ENCODE data around the gene NUCB2.
A peak's percentile ranks its signal among the peaks of the same experiment; 100 is the strongest.

NUCB2 gene

DNA sequence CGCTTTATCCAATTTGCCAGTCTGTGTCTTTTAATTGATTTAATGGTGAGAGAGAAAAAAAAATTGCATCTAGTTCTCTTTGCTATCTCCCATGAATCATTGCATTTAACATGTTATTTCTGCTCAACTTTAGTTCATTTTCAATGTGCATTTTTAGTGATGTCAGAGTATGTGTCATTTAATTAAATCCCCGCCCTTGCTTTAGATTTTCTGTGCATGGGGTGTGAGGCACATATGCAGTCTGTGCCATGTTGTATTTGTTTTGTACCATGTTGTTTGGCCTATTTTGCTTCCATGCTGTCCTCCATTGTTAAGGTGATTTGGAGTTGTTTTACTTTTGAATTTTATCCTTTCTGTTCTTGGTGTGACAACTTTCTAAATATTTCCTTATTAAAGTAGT is 66.7 kb downstream of the NUCB2 start:
- DNase-seq = no peak

DNA sequence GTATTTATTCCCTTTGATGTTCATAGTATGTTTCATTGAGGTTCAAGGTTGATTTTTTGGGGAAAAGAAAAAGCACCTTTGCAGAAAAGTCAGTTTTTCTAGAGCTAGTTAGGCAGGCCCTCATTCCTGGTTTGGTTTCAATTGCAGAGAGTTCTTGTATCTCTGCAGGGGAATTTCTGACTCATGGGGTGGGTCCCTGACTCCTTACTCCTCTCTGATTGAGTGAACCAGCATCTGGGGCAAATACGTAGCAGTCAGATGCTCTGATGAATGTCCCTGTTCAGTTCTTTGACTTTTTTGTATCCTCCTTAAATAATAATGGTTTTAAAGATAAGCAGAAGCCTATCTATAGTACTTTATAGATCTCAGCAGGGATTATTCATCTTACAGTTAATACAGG is 67.4 kb downstream of the NUCB2 start:
- no peak for DNase-seq

DNA sequence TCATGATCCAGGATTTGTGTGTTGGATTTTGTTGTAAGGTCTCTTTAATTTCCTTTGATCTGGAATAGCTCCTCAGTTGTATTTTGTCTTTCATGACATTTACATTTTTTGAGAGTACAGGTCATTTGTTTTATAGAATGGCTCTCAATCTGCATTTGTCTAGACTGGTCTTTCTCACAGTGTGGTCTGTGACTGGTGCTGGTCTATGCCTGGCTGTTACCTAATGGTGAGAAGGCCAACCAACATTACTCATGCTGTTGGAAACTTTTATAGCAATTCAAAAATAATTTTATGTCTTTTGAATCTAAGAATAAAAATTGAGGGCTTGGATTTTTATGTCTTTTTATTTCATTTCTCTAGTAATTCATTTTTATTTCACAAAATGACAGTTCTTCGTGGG is 71.1 kb downstream of the NUCB2 start:
- no peak for DNase-seq

DNA sequence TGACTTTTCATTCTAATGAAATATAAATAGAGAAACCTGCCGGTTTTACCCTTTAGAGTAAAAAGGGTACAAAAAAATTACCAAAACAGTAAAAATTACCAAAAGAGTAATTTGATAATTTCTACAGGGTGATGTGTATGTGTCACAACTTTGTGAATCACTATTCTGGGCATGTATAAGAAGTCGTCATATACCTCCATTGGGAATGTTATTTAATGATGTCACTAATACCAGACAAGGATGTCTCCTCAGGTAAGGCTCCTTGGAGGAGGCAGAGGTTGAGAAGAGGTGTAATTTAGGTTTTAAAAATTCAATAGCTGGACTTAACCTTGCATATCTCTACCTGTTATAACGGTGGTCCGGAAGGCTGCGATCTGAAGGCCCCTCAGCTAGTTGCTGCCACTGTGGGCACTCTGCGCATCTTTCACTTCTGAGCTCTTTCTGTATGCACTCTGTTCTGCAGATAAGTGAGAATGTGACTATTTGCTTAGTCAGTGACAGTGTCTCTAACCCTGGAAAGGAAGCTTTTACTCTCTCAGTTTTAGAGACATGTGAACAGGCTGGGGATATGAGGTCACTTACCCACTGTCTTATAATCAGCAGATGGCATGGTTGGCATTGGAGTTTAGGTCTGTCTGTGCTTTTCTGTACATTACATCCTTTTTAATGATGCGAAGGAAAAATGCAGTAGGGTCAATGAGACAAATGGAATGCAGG is 74.1 kb downstream of the NUCB2 start:
- DNase-seq = no peak

DNA sequence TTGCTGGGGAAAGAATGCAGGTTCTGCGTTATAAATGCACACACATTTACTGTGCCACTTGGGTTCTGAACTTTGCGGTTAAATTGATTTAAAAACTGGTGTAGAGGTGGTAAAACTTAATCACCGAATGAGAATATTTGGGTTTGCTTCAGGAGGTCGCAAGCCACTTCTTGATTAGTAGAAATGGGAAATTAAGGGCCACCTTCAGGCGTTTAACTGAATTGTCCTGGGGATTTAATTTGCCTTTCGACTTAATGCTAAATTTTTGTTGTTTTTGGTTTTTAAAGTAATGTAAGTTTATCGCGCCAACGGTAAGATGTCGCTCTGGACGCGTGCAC is 74.6 kb downstream of the NUCB2 start:
- DNase-seq = no peak

DNA sequence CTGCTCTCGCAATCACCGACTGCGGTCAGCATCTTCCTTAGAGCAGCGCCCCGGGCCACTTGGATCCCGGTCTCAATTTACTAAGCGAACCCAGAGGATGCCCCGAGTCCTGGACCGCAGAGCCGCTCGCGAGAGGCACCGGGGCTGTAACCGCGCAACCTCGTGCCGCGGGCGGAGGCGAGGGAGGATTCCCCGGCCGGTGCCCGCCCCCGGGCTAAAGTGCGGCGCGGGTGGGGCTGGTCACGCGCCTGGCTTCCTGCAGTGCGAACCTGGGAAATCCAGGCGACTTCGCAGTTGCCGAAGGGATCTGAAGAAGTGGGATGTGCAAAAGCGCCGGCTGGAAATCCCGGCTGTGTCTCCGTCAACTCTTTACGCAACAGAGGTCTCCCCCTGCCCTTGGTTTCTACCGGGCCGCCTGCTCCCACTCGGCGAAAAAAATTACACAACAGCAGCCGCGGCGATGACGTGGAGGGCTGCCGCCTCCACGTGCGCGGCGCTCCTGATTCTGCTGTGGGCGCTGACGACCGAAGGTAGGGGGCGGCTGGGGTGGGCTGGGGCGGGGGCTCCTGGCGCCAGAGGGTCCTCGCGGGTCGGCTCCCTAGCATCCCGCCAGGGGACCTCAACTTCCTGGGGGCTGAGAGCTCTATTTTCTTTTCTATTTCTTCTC is 75.1 kb downstream of the NUCB2 start, which contains the start of gene NCR3LG1:
NCR3LG1 (plus strand) TSS at position 291 of the 667 bp plus-strand sequence; CDS start at position 461, 170 bp downstream.
- DNase-seq = peak; percentile 61 to 87

DNA sequence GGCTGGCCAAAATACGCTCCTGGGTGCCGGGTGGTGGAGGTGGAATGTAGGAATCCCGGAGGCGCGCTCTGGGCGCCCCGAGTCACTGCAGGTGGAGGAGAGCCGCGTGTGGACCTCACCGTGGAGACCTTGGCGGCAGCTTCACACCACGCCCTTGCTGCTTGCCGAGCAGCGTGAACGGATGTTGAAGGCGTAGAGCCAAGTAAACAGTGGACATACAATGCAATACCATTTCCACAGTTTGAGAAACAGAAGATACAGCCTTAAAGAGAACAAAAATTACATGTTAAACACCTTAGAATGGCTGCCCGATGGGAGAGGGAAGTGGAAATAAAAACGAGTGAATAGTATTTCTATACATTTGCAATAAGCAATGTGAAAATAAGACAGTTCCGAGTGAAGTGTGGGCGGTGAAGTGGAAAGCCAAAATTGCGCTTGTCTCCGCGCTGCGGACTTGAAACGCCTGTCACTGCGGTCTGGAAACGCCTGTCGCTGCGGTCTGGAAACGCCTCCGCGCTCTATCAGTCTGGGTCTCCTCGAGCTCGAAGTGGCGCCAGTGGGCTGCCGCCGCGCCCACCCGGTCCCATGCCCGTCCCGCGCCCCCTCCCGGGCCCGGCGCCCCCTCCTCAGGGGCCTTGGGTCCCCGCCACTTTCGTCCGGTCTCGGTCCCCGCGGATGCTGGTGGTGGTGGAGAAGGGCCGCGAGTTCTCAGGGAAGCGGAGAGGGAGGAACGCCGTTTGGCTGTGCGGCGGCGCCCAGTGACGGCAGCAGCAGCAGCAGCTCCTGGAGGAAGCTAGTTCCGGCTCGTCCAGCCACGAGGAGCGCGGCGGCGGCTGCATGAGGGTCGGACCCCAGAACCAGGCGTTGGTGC is 76.6 kb downstream of the NUCB2 start:
- DNase-seq = peak; percentile 81 to 94

DNA sequence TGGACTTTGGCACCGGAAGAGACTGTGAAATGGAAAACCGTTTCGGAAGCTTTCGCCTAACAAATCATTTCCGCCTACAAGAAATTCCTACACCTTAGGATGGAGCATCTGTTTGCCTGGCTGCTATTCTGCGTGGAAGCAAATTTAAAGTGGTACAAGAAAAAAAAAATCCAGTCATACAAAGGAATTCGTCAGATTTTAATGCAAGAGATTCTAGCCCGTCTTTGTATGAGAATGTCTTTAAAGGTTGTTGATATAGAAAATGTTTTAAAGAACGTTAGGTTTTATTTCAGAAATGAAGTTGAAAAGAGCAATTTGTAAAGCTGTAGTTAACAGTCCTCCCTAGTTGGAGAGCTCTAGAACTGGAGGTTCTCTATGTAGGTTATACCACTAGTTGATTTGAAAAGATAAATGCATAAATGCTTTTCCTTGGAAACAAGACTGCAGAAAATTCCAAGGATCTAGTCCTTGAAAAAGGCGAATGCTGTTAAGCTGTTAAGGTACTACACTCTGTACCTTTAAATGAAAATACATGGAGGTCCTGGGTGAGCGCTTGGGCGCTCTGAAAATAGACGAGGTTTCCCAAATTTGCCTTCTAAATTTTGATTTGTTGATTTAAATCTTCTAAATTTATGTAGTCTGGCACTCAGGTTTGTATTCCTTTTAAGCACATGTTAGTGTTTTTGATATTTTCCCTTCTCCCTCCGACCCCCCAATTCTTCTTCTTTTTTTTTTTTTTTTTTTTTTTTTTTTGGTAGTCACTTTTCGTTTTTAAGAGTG is 77.5 kb downstream of the NUCB2 start:
- peak in 1 of 2 experiments; percentile 57 for DNase-seq

DNA sequence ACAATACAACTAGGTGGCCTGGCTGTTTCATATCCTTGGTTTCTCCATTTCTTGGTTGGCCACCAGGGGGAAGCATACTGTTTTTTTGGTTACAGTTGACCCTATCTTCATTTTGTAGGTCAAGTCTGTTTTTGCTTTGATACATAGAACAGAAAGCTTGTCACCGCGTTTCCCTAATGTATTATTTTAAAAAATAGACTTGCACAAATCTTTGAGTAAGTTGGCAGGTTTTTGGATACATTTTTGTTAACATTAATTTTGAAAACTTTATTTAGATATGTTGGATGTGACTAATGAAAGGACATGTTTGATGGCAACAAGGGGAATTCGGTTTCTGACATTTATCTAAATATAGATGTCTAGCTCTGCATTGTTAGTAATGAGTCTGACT is 78.1 kb downstream of the NUCB2 start:
- DNase-seq = peak; percentile 66 to 88

DNA sequence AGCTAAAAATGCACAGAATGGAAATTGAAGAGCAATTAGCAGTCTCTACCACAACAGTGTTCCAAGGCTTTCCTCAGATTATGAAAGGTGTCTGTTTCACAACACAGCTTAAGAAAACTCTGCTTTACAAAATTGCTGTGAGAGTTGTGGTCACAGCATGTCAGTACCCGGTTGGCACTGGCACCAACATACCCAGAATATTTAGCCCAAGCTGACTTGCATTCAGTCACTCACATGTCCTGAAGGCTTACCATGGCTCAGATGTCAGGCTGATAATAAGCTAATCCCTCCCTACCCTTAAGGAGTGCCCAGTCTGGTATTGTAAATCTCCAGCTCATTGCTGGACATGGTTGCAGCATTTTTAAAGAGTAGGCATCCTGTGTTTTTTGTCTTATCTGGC is 90.0 kb downstream of the NUCB2 start:
- DNase-seq = no peak

DNA sequence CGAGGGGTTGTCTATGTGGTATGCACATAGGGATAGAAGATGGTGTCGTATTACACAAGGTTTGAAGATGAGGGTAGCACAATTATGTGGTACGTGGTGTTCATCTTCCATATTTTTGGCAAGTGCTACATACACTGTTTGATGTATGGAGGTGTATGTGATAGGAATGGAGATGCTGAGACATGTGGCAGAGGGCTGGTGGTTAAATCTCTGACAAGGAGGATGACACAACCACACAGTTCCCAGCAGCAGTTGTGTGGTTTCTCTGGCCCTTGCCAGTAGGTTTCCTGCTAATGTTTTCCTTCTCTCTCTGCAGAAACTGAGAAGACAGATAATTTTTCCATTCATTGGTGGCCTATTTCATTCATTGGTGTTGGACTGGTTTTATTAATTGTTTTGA is 92.0 kb downstream of the NUCB2 start:
- DNase-seq = no peak

DNA sequence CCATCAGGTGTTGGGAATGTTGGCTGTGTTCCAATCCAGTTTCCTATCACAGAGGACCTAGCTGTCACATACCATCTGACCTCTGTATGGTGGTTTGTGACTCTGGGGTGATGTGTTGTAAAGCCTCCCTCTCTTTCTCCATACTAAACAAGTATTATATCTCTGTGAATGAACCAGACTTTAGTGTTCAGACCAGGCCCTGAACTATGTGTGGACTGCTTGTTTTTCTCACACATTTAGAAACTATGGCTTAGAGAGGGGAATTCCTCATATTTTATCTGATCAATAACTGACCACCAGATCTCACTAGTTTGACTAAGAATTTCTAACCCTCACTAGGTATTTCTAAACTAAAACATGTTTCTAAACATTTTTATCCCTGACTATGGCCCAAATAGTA is 92.6 kb downstream of the NUCB2 start:
- DNase-seq = no peak

DNA sequence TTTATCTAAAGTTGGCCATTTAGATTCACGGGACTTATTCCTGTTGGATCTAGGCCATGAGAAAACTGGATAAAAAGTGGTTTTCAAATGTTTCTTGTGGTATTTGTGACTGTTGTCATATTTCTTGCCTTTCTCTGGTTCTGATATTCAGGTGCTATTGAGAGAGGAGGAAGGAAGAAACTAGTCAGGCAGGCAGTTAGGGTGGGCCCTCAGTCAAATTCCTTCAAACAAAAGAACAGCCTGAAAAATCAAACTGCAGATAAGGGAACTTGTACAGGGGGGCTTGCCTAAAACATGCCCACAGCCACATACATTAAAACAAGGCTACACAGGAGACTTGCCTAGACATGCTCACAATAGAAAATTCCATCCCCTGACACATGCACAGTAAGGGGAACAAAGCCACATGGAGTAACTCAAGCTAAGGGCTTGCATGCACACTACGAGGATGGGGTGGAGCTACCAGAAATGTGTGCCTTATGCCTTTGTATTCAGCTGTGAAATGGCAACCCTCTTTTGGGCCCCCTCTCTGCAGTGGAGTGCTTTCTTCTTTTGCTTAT is 93.2 kb downstream of the NUCB2 start:
- no peak for DNase-seq

DNA sequence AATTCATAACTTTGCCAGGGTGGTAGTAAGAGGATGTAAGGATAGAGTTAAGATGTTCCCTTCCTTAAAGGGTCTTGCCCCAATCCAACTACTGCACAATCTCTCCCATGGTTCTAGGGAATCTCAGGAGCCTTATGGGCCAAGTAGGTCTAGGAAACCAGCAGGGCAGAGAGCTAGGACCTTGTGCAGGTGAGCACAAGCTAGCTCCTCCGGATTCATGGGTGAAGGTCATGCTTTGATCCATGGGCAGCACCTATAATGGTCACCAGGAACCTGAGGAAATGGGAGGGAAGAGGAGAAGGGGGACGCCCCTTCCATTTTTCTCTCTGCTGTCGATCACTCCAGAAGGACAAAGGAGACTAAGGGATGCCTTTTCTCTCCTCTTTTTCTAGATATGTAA is 95.1 kb downstream of the NUCB2 start:
- no peak for DNase-seq

DNA sequence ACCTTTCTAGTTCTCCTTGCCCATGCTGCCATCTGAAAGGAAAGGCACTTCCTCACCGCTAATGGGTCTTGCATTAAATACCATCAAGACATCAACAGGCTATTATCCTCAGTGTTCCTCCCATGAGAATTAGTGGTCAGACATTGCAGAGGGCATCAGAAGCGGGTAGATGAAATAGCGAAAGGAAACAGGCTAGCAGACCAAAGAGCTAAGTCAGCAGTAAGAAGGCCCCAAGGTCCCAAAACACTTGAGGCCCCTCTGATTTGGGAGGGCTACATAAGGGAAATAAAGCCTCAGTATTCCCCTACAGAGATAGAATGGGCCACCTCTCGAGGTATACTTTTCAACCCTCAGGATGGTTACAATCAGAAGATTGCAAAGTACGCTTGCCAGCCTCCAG is 99.0 kb downstream of the NUCB2 start:
- no peak for DNase-seq

DNA sequence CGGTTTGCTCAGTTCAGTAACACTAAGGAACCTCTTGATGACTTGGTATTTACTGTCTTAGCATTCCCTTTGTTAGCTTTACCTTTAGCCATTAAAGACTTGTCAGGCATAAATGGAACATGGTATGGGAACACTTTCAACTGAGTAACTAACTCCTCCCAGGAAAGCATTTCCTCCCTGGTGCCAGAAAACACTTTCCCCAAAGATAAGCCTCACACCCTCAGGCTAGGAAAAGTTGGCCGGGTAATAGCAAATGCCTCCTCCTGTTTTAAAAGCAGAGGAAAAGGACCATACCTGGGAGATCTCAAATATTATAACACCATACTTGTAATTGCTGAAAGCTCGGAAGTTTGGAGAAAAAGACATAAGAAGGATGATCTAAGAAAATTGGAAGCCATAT is 100.0 kb downstream of the NUCB2 start:
- no peak for DNase-seq

DNA sequence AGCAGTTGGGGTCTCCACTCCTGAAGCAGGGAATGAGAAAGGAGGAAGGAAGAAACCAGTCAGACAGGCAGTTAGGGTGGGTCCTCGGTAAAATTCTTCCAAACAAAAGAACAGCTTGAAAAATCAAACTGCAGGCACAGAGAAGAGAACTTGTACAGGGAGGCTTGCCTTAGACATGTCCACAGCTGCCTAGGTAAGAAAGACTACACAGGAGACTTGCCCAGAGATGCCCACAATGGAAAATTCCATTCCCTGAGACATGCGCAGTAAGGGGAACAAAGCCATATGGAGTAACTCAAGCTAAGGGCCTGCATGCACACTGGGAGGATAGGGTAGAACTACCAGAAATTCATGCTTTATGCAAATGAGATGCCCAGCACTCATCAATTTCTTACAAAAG is 102.1 kb downstream of the NUCB2 start:
- no peak for DNase-seq

DNA sequence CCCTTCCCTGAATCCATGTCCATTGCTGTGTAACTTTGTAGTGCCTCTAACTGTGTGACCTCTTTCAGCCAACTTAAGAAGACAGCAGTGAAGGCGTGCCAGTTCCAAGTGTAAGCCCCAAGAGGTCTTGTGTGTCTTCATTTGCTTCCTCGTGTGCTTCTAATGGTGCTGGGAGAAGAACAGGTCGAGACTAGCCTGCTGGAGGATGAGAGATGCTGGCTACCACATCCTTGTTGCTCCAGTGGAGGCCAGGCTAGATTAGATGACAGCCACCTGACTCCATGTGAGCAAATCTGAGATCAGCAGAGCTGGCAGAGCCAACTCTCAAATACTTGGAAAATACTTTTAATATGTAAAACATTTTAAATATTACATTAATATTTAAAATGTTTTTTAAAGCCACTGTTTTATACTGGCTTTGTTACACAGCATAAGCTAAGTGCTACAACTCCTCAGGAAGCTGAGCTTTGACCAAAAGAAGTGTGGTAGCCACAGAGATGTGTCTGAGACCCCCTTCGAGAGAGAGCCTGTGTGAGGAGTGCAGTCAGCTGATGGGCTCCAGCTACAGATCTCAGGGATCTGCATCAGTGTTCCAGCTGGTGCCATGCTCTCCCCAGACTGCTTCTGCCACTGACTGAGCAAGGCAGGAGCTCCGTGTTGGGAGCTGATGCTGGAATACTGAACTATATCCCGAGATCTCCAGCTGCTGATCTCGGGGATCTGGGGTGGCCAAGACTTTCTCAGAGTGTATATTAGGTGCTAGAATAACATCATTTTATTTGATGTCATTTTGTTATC is 103.0 kb downstream of the NUCB2 start:
- no peak for DNase-seq

DNA sequence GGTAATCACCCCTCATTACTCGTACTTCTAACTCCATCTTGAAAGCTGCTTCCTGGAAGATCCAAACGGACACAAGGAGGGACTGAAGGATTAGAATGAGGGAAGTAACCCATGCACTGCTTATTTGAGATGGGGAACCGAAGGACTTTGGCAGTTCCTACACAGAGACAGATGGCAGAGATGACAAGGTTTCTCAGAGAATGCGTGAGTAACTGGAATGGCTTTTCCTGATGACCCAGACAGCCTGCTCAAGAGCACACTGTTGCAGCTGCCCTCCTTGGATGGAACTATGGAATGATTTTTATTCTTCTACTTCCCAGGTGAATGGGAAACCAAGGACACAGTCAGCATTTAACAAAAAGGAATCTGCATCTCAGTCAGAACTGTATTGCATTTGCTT is 104.6 kb downstream of the NUCB2 start:
- no peak for DNase-seq

Measured in NCI-H526 (cell line).